ENCODE measurements around the gene ASIC2.
"Not testable (repeated sequence)": the region's sequence is repeated elsewhere in the genome, so short reads cannot be mapped to it uniquely, and the experiment has no call there.

Gene ASIC2

GRCh38 chr17:32969231-32969630, 323.9 kb downstream of the ASIC2 start:
- DNase-seq, result not testable (repeated sequence)

- no peak for DNase-seq
Observed at GRCh38 chr17:32964541-32964940, 328.6 kb downstream of the ASIC2 start.
